HTERT RPE-1 (cell line): ENCODE results near the gene ADGRA1.
"Not testable (repeated sequence)": the region's sequence is repeated elsewhere in the genome, so short reads cannot be mapped to it uniquely, and the experiment has no call there.

Source experiments
- in situ Hi-C: fragments of 300-500 bp; cut with MboI; formaldehyde crosslinking; loops from 4 replicates; pipeline ENCODE4 v1.14.3; 2020; ENCODE audit warnings: low sequenced_read_pairs

Gene ADGRA1

DNA sequence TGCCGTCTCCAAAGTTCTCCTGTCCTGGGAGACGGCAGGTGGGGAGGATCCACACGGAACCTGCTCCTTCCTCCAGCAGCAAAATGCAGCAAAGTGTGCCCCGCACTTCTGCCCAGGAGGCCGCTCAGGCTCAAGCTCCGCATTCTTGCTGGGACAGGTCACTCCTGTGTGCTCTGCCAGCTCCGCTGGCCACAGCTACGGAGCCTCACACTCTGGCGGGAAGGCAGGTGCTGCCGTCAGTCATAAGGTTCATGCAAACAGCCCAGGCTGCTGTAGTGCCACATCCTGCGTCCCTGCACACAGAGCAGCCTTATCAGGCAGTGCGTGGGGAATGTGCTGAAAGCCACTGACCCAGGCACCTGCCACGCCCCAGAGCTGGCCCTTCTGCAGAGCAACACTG is 22.4 kb downstream of the ADGRA1 start:
- in situ Hi-C loops = no loop called here

- in situ Hi-C loops = no loop called here
These were observed 23.0 kb downstream of the ADGRA1 start for GRCh38 chr10:133110609-133111275.

GRCh38 chr10:133111640-133112039 is 23.9 kb downstream of the ADGRA1 start:
- in situ Hi-C loops = not testable (repeated sequence)

- in situ Hi-C loops = no loop called here
These were observed 25.6 kb downstream of the ADGRA1 start for GRCh38 chr10:133113146-133113830.

DNA sequence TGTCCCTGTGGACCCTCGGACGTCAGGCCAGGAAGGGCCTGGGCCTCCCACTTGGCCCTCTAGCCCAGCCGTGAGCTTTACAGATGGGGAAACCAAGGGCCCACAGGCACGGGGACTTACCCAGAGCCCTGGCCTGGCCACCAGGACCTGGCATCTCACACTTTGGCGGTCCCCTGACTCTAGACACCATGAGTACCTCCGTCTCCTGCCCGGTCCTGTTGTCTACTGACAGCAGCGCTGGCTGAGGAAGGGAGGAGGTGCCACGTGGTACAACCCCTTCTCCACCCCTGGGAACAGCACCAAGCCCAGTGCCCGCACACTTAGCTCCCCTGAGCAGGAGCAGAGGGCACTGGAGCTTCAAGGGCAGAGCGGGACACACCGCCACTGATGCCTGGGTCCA is 26.1 kb downstream of the ADGRA1 start:
- in situ Hi-C loops = no loop called here

GRCh38 chr10:133114251-133114650 is 26.5 kb downstream of the ADGRA1 start:
- in situ Hi-C loops = no loop called here

DNA sequence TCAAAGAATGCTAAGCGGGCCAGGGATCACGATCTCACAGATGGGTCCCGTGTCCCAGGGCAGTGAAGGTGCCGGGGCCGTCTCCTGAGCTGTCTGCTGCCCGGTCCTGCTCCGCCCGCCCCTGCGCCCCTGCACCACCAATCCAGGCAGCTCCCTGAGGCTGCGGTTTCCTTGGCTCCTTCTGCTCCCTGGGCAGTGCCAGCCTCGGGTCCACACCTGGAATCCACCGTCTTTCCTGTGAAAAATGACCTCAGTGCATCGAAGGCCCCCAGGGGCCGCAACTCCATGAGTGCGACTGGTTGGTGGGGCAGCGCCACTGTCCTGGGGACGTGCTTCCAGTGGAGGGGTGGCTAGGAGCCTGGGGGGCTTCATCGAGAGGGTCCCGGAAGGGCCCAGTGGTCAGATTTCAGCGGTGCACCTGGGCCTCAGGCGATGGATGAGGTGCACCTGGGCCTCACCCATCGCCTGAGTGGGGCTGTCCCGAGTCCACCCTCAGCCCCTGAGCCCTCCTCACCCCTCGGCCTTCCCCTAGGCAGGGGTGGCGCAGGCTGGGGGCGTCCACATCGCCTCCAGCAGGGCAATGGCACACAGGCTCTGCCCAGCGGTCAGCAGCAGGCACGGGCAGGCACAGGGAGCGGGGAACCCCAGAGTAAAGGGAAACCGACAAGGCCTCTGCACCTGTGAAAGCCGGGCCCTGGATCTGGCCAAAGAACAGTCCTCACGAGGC is 27.2 kb downstream of the ADGRA1 start:
- in situ Hi-C loops = no loop called here

DNA sequence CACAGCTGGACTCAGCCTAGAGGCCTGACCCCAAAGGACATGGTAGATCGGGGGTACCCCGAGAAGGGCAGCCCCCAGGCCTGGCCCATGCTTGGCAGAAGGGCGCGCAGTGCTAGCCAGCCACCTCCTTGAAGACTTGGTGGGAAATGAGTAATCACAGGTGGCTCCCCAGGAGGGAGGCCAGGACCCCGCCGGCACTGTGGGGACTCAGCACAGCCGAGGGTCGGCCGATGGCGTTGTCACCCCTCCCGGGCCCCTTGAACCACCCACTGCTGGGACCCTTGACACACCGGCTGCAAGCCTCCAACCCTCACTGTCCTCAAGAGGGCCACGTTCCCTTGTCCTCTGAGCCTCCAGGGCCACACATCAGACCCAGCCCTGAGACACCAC is 27.7 kb downstream of the ADGRA1 start:
- in situ Hi-C loops = no loop called here

DNA sequence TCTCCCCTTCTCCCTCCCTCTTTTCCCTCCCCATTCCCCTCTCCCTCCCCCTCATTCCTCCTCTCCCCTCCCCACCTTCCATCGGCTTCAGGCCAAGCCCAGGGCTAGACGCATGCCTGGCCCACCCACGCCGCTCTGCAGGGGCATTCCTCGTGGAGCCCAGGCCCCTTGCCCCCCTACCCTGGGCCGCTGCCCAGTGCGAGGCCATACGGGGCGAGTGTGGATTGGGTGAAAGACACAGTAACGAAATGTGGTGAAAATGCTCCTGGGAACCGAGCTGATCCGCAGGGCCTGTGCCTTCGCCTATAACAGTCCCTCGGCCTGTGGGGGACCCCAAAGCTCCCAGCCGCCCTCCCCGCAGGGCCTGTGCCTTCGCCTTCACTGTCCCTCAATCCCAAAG is 28.3 kb downstream of the ADGRA1 start:
- in situ Hi-C loops = no loop called here

- in situ Hi-C loops = no loop called here
These were observed 28.7 kb downstream of the ADGRA1 start for GRCh38 chr10:133116455-133116854.

DNA sequence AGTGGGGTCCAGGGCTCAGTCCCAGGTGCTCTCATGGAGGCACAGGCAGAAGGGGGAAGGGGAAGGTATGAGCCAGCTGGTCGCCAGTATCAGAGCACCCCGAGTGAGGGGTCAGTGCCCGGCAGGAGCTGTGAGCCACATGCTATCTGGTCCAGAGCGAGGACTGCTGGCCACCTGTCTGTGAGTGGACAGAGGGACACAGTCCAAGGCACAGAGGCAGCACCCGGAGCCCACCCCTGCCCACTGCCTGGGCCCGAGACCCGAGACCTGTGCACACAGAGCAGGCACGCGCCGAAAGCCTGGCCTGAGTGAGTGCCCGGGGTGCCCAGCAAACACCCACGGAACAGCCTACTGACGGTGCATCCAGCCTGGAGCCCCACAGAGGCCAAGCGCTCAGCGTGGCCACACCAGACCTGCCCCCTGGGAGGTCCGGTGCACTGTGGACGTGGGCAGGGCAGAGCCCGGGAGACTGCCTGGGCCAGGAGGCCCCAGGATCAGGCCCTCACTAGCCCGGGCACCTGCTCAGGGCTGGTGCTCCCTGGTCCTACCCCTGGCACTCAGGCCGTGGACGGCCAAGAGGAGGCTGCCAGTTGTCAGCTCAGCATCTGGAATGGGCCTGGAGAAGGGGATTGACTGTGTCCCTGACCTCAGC is 29.4 kb downstream of the ADGRA1 start:
- in situ Hi-C loops = no loop called here

- in situ Hi-C loops = no loop called here
These were observed 30.0 kb downstream of the ADGRA1 start for GRCh38 chr10:133117688-133118071.

GRCh38 chr10:133121479-133121878 is 33.8 kb downstream of the ADGRA1 start:
- in situ Hi-C loops = no loop called here

- in situ Hi-C loops = no loop called here
These were observed 34.6 kb downstream of the ADGRA1 start for GRCh38 chr10:133122171-133122935.

DNA sequence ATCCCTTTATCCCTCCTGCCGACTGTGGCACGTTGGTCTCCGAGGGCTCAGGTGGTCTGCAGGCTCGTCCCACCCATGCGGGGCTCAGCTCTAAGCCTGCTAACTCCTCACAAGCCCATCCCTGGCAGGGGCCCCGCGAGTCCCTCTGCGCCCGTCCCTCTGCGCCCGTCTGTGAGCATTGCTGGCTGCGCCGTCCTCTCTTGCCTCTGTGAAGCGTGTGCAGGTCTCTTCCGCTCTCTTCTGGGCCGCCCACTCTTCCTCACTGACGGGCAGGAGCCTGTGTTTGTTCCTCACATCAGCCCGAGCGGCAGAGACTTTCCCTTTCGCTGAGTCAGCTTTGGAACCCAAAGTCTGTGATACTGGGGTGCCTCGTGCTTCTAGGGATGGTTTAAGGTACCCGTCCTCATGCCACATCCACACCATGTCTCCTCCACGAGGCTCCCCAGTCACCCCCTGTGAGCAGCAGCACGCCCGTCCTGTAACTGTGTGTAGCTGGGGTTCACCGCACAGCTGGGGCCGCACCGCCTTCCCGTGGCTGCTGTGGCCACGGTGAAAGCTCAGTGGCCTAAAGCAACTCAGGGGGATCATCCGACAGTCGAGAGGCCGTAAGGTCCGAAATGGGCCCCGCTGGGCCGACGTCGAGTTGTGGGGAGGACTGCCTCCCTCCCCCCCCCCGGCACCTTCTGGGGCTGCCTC is 35.5 kb downstream of the ADGRA1 start:
- in situ Hi-C loops = no loop called here

DNA sequence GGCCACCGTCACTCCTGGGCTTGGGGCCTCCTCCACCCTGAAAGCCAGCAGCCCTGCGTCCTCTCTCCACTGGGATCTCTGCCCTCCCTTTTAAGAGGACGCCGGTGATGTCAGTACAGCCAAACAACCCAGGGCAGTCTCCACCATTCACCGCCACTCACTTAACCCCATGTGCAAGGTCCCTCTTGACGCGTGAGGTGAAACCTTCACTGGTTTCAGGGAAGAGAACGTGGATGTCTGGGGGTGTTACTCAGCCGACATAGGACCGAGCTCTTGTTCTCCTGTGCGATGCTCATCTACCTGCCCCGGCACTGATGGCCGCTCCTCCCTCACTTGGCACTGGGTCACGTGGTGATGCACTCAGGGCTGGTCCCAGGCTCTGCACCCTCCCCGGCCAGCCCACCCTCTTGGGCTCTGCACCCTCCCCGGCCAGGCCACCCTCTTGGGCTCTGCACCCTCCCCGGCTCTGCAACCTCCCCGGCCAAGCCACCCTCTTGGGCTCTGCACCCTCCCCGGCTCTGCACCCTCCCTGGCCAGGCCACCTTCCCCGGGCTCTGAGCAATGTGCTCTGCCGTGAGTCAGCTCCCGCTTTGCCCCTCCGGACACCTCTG is 36.1 kb downstream of the ADGRA1 start:
- in situ Hi-C loops = no loop called here

GRCh38 chr10:133124357-133125211 is 36.9 kb downstream of the ADGRA1 start:
- in situ Hi-C loops = no loop called here

- in situ Hi-C loops = no loop called here
These were observed 38.2 kb downstream of the ADGRA1 start for GRCh38 chr10:133125901-133126300.
